HEK293 (cell line): ENCODE data around the gene KIZ.

Experiments used
- BCL11A ChIP-seq: fragments of 450-650 bp; formaldehyde crosslinking; IDR thresholded peaks from 2 replicates; pipeline ENCODE4 v1.5.1; 2016; ENCODE audit warnings: low read depth, missing biosample characterization, missing genetic modification characterization
- HOXC10 ChIP-seq: sonication (generic); formaldehyde crosslinking; IDR thresholded peaks from 2 replicates; pipeline ENCODE4 v1.8.1; 2023; ENCODE audit warnings: mild to moderate bottlenecking, missing genetic modification reagents
- KLF16 ChIP-seq: fragments of 450-650 bp; formaldehyde crosslinking; IDR thresholded peaks from 2 replicates; pipeline ENCODE4 v1.5.1; 2017; ENCODE audit warnings: missing biosample characterization, missing genetic modification characterization
- OSR2 ChIP-seq: fragments of 450-650 bp; formaldehyde crosslinking; IDR thresholded peaks from 2 replicates; pipeline ENCODE4 v1.5.1; 2016; ENCODE audit warnings: missing biosample characterization, missing genetic modification characterization
- REPIN1 ChIP-seq: fragments of 450-650 bp; formaldehyde crosslinking; IDR thresholded peaks from 2 replicates; pipeline ENCODE4 v1.5.1; 2017; ENCODE audit warnings: missing biosample characterization, missing genetic modification characterization, low read depth
- SP2 ChIP-seq: fragments of 450-650 bp; formaldehyde crosslinking; IDR thresholded peaks from 2 replicates; pipeline ENCODE4 v1.5.1; 2016; ENCODE audit warnings: missing biosample characterization, missing genetic modification characterization
- SP3 ChIP-seq: fragments of 450-650 bp; formaldehyde crosslinking; IDR thresholded peaks from 2 replicates; pipeline ENCODE4 v1.5.1; 2016; ENCODE audit warnings: missing biosample characterization, missing genetic modification characterization
- SP7 ChIP-seq: fragments of 450-650 bp; formaldehyde crosslinking; IDR thresholded peaks from 2 replicates; pipeline ENCODE4 v1.5.1; 2016; ENCODE audit warnings: missing biosample characterization, missing genetic modification characterization
- ZBTB21 ChIP-seq: fragments of 450-650 bp; formaldehyde crosslinking; IDR thresholded peaks from 2 replicates; pipeline ENCODE4 v1.5.1; 2017; ENCODE audit warnings: missing biosample characterization, missing genetic modification characterization
- ZFP37 ChIP-seq: fragments of 450-650 bp; formaldehyde crosslinking; IDR thresholded peaks from 2 replicates; pipeline ENCODE4 v1.5.1; 2016; ENCODE audit warnings: missing biosample characterization, missing genetic modification characterization
- ZFP41 ChIP-seq: fragments of 450-650 bp; formaldehyde crosslinking; IDR thresholded peaks from 2 replicates; pipeline ENCODE4 v1.5.1; 2016; ENCODE audit warnings: missing biosample characterization, missing genetic modification characterization, borderline replicate concordance
- ZNF16 ChIP-seq: fragments of 450-650 bp; formaldehyde crosslinking; IDR thresholded peaks from 2 replicates; pipeline ENCODE4 v1.5.1; 2016; ENCODE audit warnings: low read depth, missing biosample characterization, missing genetic modification characterization
- ZNF174 ChIP-seq: fragments of 450-650 bp; formaldehyde crosslinking; IDR thresholded peaks from 2 replicates; pipeline ENCODE4 v1.5.0; 2017; ENCODE audit warnings: missing biosample characterization, mild to moderate bottlenecking, missing genetic modification characterization
- ZNF202 ChIP-seq: fragments of 450-650 bp; formaldehyde crosslinking; IDR thresholded peaks from 2 replicates; pipeline ENCODE4 v1.5.1; 2016; ENCODE audit warnings: missing biosample characterization, missing genetic modification characterization, borderline replicate concordance
- ZNF501 ChIP-seq: fragments of 450-650 bp; formaldehyde crosslinking; IDR thresholded peaks from 2 replicates; pipeline ENCODE4 v1.5.1; 2016; ENCODE audit warnings: missing biosample characterization, missing genetic modification characterization
- ZNF585B ChIP-seq: fragments of 450-650 bp; formaldehyde crosslinking; IDR thresholded peaks from 2 replicates; pipeline ENCODE4 v1.5.1; 2016; ENCODE audit warnings: missing biosample characterization, missing genetic modification characterization
- ZNF660 ChIP-seq: fragments of 450-650 bp; IDR thresholded peaks from 2 replicates; pipeline ENCODE4 v1.5.1; 2018; ENCODE audit warnings: missing biosample characterization, mild to moderate bottlenecking, missing genetic modification characterization
- ZSCAN16 ChIP-seq: fragments of 450-650 bp; formaldehyde crosslinking; IDR thresholded peaks from 2 replicates; pipeline ENCODE4 v1.5.1; 2016; ENCODE audit warnings: missing biosample characterization, missing genetic modification characterization
- ZXDB ChIP-seq: fragments of 450-650 bp; formaldehyde crosslinking; IDR thresholded peaks from 2 replicates; pipeline ENCODE4 v1.5.1; 2016; ENCODE audit warnings: missing biosample characterization, missing genetic modification characterization
- TF ChIP-seq, protein P1 (sequence below): fragments of 450-650 bp; formaldehyde crosslinking; IDR thresholded peaks from 2 replicates; pipeline ENCODE4 v1.5.1; 2016; ENCODE audit warnings: missing biosample characterization, missing genetic modification characterization
- TF ChIP-seq, protein P2 (sequence below): fragments of 450-650 bp; formaldehyde crosslinking; IDR thresholded peaks from 2 replicates; pipeline ENCODE4 v1.5.1; 2016; ENCODE audit warnings: missing biosample characterization, missing genetic modification characterization
- TF ChIP-seq, protein P3 (sequence below): fragments of 450-650 bp; formaldehyde crosslinking; IDR thresholded peaks from 2 replicates; pipeline ENCODE4 v1.5.1; 2016; ENCODE audit warnings: missing biosample characterization, missing genetic modification characterization
- TF ChIP-seq, protein P4 (sequence below): fragments of 450-650 bp; formaldehyde crosslinking; IDR thresholded peaks from 2 replicates; pipeline ENCODE4 v1.5.1; 2017; ENCODE audit warnings: missing biosample characterization, missing genetic modification characterization
- TF ChIP-seq, protein P5 (sequence below): fragments of 450-650 bp; formaldehyde crosslinking; IDR thresholded peaks from 2 replicates; pipeline ENCODE4 v1.5.1; 2016; ENCODE audit warnings: missing biosample characterization, missing genetic modification characterization
- TF ChIP-seq, protein P6 (sequence below): fragments of 450-650 bp; formaldehyde crosslinking; IDR thresholded peaks from 2 replicates; pipeline ENCODE4 v1.5.1; 2016; ENCODE audit warnings: missing biosample characterization, missing genetic modification characterization, borderline replicate concordance

The KIZ gene

DNA sequence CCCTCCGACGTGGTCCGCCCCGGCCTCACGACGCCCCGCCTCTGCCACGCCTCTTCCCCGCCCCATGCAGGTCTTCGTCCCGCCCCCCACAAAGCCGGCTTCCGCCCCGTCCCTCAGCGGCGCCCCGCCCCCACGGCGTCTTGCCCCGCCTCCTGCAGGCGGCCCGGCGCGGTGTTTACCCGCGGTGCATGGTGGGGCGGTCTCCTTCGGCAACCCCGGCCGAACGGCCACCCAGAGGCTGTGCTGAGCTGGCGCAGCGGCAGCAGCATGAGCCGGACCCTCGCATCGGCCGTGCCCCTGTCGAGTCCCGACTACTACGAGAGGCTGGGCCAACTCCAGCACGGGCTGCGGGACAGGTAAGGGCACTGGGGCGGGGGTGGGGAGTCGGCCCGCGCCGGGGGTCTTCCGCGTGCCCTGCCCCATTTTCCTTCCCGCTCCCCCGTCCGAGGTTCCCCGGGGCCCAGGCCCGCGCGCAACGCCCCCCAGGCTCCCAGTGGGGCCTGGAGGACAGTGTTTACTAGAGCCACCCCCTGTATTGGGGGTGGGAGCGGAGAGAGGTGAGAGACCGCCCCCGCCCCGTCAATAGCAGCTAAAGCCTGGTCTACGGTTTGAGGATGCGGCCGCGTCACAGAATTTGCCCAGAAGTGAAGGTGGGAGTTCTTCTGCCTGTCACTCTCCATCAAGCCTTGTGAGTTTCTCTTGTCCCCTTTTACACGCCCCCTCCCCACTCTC is at the start of gene KIZ (continued):
- TF ChIP-seq, protein P1, sequence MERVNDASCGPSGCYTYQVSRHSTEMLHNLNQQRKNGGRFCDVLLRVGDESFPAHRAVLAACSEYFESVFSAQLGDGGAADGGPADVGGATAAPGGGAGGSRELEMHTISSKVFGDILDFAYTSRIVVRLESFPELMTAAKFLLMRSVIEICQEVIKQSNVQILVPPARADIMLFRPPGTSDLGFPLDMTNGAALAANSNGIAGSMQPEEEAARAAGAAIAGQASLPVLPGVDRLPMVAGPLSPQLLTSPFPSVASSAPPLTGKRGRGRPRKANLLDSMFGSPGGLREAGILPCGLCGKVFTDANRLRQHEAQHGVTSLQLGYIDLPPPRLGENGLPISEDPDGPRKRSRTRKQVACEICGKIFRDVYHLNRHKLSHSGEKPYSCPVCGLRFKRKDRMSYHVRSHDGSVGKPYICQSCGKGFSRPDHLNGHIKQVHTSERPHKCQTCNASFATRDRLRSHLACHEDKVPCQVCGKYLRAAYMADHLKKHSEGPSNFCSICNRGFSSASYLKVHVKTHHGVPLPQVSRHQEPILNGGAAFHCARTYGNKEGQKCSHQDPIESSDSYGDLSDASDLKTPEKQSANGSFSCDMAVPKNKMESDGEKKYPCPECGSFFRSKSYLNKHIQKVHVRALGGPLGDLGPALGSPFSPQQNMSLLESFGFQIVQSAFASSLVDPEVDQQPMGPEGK: peak; percentile 52
- TF ChIP-seq SP2 (tag by site-specific recombination) (peak; percentile 89), ZNF585B (no peak), ZNF660 (tag by site-specific recombination) (no peak), ZNF501 (tag by site-specific recombination) (no peak), ZNF174 (tag by site-specific recombination) (no peak), ZXDB (tag by site-specific recombination) (peak; percentile 62; the same call in 1 of the 2 replicates), KLF16 (tag by site-specific recombination) (no peak; the same call in 1 of the 2 replicates), SP7 (tag by site-specific recombination) (peak; percentile 57; the same call in 1 of the 2 replicates), SP3 (peak; percentile 98), REPIN1 (tag by site-specific recombination) (no peak), ZFP41 (tag by site-specific recombination) (no peak), HOXC10 (CRISPR knock-in tag) (no peak), ZSCAN16 (tag by site-specific recombination) (no peak), OSR2 (no peak), BCL11A (no peak), ZNF202 (tag by site-specific recombination) (no peak), ZFP37 (tag by site-specific recombination) (peak; percentile 33; the same call in 1 of the 2 replicates), ZNF16 (tag by site-specific recombination) (no peak), ZBTB21 (tag by site-specific recombination) (no peak)
- TF ChIP-seq, protein P2, sequence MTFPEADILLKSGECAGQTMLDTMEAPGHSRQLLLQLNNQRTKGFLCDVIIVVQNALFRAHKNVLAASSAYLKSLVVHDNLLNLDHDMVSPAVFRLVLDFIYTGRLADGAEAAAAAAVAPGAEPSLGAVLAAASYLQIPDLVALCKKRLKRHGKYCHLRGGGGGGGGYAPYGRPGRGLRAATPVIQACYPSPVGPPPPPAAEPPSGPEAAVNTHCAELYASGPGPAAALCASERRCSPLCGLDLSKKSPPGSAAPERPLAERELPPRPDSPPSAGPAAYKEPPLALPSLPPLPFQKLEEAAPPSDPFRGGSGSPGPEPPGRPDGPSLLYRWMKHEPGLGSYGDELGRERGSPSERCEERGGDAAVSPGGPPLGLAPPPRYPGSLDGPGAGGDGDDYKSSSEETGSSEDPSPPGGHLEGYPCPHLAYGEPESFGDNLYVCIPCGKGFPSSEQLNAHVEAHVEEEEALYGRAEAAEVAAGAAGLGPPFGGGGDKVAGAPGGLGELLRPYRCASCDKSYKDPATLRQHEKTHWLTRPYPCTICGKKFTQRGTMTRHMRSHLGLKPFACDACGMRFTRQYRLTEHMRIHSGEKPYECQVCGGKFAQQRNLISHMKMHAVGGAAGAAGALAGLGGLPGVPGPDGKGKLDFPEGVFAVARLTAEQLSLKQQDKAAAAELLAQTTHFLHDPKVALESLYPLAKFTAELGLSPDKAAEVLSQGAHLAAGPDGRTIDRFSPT (tag by site-specific recombination): no peak
- TF ChIP-seq, protein P3, sequence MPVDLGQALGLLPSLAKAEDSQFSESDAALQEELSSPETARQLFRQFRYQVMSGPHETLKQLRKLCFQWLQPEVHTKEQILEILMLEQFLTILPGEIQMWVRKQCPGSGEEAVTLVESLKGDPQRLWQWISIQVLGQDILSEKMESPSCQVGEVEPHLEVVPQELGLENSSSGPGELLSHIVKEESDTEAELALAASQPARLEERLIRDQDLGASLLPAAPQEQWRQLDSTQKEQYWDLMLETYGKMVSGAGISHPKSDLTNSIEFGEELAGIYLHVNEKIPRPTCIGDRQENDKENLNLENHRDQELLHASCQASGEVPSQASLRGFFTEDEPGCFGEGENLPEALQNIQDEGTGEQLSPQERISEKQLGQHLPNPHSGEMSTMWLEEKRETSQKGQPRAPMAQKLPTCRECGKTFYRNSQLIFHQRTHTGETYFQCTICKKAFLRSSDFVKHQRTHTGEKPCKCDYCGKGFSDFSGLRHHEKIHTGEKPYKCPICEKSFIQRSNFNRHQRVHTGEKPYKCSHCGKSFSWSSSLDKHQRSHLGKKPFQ (tag by site-specific recombination): no peak
- TF ChIP-seq, protein P4, sequence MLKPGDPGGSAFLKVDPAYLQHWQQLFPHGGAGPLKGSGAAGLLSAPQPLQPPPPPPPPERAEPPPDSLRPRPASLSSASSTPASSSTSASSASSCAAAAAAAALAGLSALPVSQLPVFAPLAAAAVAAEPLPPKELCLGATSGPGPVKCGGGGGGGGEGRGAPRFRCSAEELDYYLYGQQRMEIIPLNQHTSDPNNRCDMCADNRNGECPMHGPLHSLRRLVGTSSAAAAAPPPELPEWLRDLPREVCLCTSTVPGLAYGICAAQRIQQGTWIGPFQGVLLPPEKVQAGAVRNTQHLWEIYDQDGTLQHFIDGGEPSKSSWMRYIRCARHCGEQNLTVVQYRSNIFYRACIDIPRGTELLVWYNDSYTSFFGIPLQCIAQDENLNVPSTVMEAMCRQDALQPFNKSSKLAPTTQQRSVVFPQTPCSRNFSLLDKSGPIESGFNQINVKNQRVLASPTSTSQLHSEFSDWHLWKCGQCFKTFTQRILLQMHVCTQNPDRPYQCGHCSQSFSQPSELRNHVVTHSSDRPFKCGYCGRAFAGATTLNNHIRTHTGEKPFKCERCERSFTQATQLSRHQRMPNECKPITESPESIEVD (tag by site-specific recombination): no peak
- TF ChIP-seq, protein P5, sequence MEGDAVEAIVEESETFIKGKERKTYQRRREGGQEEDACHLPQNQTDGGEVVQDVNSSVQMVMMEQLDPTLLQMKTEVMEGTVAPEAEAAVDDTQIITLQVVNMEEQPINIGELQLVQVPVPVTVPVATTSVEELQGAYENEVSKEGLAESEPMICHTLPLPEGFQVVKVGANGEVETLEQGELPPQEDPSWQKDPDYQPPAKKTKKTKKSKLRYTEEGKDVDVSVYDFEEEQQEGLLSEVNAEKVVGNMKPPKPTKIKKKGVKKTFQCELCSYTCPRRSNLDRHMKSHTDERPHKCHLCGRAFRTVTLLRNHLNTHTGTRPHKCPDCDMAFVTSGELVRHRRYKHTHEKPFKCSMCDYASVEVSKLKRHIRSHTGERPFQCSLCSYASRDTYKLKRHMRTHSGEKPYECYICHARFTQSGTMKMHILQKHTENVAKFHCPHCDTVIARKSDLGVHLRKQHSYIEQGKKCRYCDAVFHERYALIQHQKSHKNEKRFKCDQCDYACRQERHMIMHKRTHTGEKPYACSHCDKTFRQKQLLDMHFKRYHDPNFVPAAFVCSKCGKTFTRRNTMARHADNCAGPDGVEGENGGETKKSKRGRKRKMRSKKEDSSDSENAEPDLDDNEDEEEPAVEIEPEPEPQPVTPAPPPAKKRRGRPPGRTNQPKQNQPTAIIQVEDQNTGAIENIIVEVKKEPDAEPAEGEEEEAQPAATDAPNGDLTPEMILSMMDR (tag by site-specific recombination): peak; percentile 86
- TF ChIP-seq, protein P6, sequence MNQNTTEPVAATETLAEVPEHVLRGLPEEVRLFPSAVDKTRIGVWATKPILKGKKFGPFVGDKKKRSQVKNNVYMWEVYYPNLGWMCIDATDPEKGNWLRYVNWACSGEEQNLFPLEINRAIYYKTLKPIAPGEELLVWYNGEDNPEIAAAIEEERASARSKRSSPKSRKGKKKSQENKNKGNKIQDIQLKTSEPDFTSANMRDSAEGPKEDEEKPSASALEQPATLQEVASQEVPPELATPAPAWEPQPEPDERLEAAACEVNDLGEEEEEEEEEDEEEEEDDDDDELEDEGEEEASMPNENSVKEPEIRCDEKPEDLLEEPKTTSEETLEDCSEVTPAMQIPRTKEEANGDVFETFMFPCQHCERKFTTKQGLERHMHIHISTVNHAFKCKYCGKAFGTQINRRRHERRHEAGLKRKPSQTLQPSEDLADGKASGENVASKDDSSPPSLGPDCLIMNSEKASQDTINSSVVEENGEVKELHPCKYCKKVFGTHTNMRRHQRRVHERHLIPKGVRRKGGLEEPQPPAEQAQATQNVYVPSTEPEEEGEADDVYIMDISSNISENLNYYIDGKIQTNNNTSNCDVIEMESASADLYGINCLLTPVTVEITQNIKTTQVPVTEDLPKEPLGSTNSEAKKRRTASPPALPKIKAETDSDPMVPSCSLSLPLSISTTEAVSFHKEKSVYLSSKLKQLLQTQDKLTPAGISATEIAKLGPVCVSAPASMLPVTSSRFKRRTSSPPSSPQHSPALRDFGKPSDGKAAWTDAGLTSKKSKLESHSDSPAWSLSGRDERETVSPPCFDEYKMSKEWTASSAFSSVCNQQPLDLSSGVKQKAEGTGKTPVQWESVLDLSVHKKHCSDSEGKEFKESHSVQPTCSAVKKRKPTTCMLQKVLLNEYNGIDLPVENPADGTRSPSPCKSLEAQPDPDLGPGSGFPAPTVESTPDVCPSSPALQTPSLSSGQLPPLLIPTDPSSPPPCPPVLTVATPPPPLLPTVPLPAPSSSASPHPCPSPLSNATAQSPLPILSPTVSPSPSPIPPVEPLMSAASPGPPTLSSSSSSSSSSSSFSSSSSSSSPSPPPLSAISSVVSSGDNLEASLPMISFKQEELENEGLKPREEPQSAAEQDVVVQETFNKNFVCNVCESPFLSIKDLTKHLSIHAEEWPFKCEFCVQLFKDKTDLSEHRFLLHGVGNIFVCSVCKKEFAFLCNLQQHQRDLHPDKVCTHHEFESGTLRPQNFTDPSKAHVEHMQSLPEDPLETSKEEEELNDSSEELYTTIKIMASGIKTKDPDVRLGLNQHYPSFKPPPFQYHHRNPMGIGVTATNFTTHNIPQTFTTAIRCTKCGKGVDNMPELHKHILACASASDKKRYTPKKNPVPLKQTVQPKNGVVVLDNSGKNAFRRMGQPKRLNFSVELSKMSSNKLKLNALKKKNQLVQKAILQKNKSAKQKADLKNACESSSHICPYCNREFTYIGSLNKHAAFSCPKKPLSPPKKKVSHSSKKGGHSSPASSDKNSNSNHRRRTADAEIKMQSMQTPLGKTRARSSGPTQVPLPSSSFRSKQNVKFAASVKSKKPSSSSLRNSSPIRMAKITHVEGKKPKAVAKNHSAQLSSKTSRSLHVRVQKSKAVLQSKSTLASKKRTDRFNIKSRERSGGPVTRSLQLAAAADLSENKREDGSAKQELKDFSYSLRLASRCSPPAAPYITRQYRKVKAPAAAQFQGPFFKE (tag by site-specific recombination): no peak
